OCI-LY1 (cell line): ENCODE results near the gene ARHGEF16.

Experiments used
- H2AFZ ChIP-seq: fragments of 200-600 bp; sonication (generic), shearing (Covaris generic); 2 replicates; pipeline ENCODE4 v1.6.0; 2014; ENCODE audit warnings: antibody characterized with exemption, mild to moderate bottlenecking, low read length
- H3F3A ChIP-seq: fragments of 200-600 bp; sonication (generic), shearing (Covaris generic); 2 replicates; pipeline ENCODE4 v1.6.0; 2014; ENCODE audit warnings: mild to moderate bottlenecking, antibody characterized with exemption, low read length, moderate library complexity; ENCODE audit not compliant: insufficient read depth
- H3K27ac ChIP-seq: fragments of 200-600 bp; sonication (generic); 2 replicates; pipeline ENCODE4 v1.5.1; 2014; ENCODE audit warnings: low read length, mixed run types, mild to moderate bottlenecking, low read depth; ENCODE audit not compliant: poor library complexity, severe bottlenecking
- H3K27me3 ChIP-seq: fragments of 200-600 bp; sonication (generic); 2 replicates; pipeline ENCODE4 v1.6.0; 2014; ENCODE audit warnings: antibody characterized with exemption, mild to moderate bottlenecking, low read length, moderate library complexity; ENCODE audit not compliant: insufficient read depth
- H3K36me3 ChIP-seq: fragments of 200-600 bp; sonication (generic); 2 replicates; pipeline ENCODE4 v1.6.1; 2014; ENCODE audit warnings: mild to moderate bottlenecking, antibody characterized with exemption, low read length, moderate library complexity, mixed read lengths; ENCODE audit not compliant: insufficient read depth
- H3K4me1 ChIP-seq: fragments of 200-600 bp; sonication (generic); 2 replicates; pipeline ENCODE4 v1.5.1; 2014; ENCODE audit warnings: mild to moderate bottlenecking, low read length, moderate library complexity; ENCODE audit not compliant: insufficient read depth, severe bottlenecking
- H3K4me2 ChIP-seq: fragments of 200-600 bp; sonication (generic), shearing (Covaris generic); 2 replicates; pipeline ENCODE4 v1.6.1; 2014; ENCODE audit warnings: low read length
- H3K4me3 ChIP-seq: fragments of 200-600 bp; sonication (generic); 2 replicates; pipeline ENCODE4 v1.5.1; 2014; ENCODE audit warnings: low read length, low read depth, mild to moderate bottlenecking, mixed read lengths; ENCODE audit not compliant: poor library complexity, severe bottlenecking
- H3K79me2 ChIP-seq: fragments of 200-600 bp; shearing (Covaris generic); 2 replicates; pipeline ENCODE4 v1.6.1; 2016; ENCODE audit warnings: mixed run types, low read length, mixed read lengths; ENCODE audit not compliant: insufficient read depth
- H3K9ac ChIP-seq: fragments of 200-600 bp; sonication (generic), shearing (Covaris generic); 2 replicates; pipeline ENCODE4 v1.6.1; 2014; ENCODE audit warnings: mild to moderate bottlenecking, low read length, mixed read lengths
- H3K9me2 ChIP-seq: fragments of 200-600 bp; sonication (generic), shearing (Covaris generic); 2 replicates; pipeline ENCODE4 v1.6.1; 2014; ENCODE audit warnings: low read depth, mild to moderate bottlenecking, low read length, mixed read lengths
- H3K9me3 ChIP-seq: fragments of 200-600 bp; shearing (Covaris generic); 2 replicates; pipeline ENCODE4 v1.6.1; 2014; ENCODE audit warnings: low read length, mixed read lengths
- H4K20me1 ChIP-seq: fragments of 200-600 bp; sonication (generic), shearing (Covaris generic); 2 replicates; pipeline ENCODE4 v1.6.0; 2016; ENCODE audit warnings: mild to moderate bottlenecking, low read length; ENCODE audit not compliant: insufficient read depth
- CTCF ChIP-seq: fragments of 200-600 bp; sonication (generic), shearing (Covaris generic); IDR thresholded peaks from 2 replicates; pipeline ENCODE4 v1.5.1; 2017; ENCODE audit warnings: mild to moderate bottlenecking, antibody characterized with exemption, low read length, moderate library complexity, mixed read lengths
- EZH2 ChIP-seq: fragments of 200-600 bp; sonication (generic), shearing (Covaris generic); IDR thresholded peaks from 2 replicates; pipeline ENCODE4 v1.8.0; 2017; ENCODE audit warnings: borderline replicate concordance, mixed run types, mild to moderate bottlenecking, antibody characterized with exemption, low read length, moderate library complexity, mixed read lengths

ARHGEF16 gene

GRCh38 chr1:3440711-3441409 is 13.6 kb upstream of the ARHGEF16 start:
- H4K20me1 ChIP-seq: no peaks in the 10 kb centered on the region
- no peak overlapping the region for H3K4me2 ChIP-seq
- H3K9me3 ChIP-seq: no peaks in the 10 kb centered on the region
- no peaks in the 10 kb centered on the region for H3K79me2 ChIP-seq
- TF ChIP-seq EZH2 (no peak), CTCF (no peak)
- H3K27ac ChIP-seq: no peak overlapping the region
- H3K27me3 ChIP-seq: no peaks in the 10 kb centered on the region; the same call in 1 of the 2 replicates
- no peaks in the 10 kb centered on the region for H3F3A ChIP-seq
- no peak overlapping the region for H3K4me3 ChIP-seq
- H2AFZ ChIP-seq: no peak overlapping the region
- no peak overlapping the region for H3K9ac ChIP-seq
- no peaks in the 10 kb centered on the region for H3K4me1 ChIP-seq
- H3K9me2 ChIP-seq: no peaks in the 10 kb centered on the region
- no peaks in the 10 kb centered on the region; the same call in 1 of the 2 replicates for H3K36me3 ChIP-seq

GRCh38 chr1:3441410-3441847 is 13.0 kb upstream of the ARHGEF16 start:
- no peak overlapping the region for H2AFZ ChIP-seq

GRCh38 chr1:3441880-3442279 is 12.6 kb upstream of the ARHGEF16 start:
- H3K79me2 ChIP-seq: no peaks in the 10 kb centered on the region
- no peak for TF ChIP-seq EZH2
- TF ChIP-seq CTCF: no peak
- no peaks in the 10 kb centered on the region; the same call in 1 of the 2 replicates for H3K36me3 ChIP-seq
- H3F3A ChIP-seq: no peaks in the 10 kb centered on the region
- H3K9me3 ChIP-seq: no peaks in the 10 kb centered on the region
- no peak overlapping the region for H3K4me3 ChIP-seq
- no peak overlapping the region for H2AFZ ChIP-seq
- H3K9me2 ChIP-seq: no peaks in the 10 kb centered on the region
- H4K20me1 ChIP-seq: no peaks in the 10 kb centered on the region
- no peak overlapping the region for H3K9ac ChIP-seq
- H3K4me1 ChIP-seq: no peaks in the 10 kb centered on the region
- no peak overlapping the region for H3K4me2 ChIP-seq
- no peaks in the 10 kb centered on the region; the same call in 1 of the 2 replicates for H3K27me3 ChIP-seq
- no peak overlapping the region for H3K27ac ChIP-seq

More at GRCh38 chr1:3441410-3441847, 13.0 kb upstream of the ARHGEF16 start:
- H3K9me3 ChIP-seq: no peaks in the 10 kb centered on the region
- no peak overlapping the region for H3K27ac ChIP-seq
- H3K36me3 ChIP-seq: no peaks in the 10 kb centered on the region; the same call in 1 of the 2 replicates
- no peak for TF ChIP-seq CTCF
- no peak for TF ChIP-seq EZH2
- no peaks in the 10 kb centered on the region for H3K79me2 ChIP-seq
- H3K4me3 ChIP-seq: no peak overlapping the region
- no peak overlapping the region for H3K4me2 ChIP-seq
- H3K4me1 ChIP-seq: no peaks in the 10 kb centered on the region
- no peaks in the 10 kb centered on the region; the same call in 1 of the 2 replicates for H3K27me3 ChIP-seq
- no peak overlapping the region for H3K9ac ChIP-seq
- no peaks in the 10 kb centered on the region for H4K20me1 ChIP-seq
- no peaks in the 10 kb centered on the region for H3F3A ChIP-seq
- no peaks in the 10 kb centered on the region for H3K9me2 ChIP-seq
